ENCODE data around the gene SLC35D1. TPM values are rescaled to one million over a fixed set of nuclear protein-coding genes. Genes with fewer than 3 reads are reported as not detected.

The SLC35D1 gene
- polyA plus RNA-seq, 1 donor (not counting 4 experiments of a cell fraction or from before 2014, with no cell fraction given), result 12.2 TPM

- no peak overlapping the region for H3K9ac ChIP-seq (ENCODE audit: control insufficient read depth, extremely low read depth, insufficient read depth, low read length)
- no peaks in the 10 kb centered on the region for H3K4me1 ChIP-seq (ENCODE audit: control insufficient read depth, extremely low read depth, insufficient read depth, low read length)
- no peaks in the 10 kb centered on the region for H3K79me2 ChIP-seq (ENCODE audit: control insufficient read depth, insufficient read depth, low read length)
- H3K4me3 ChIP-seq (ENCODE audit: control insufficient read depth in 2 of 3, extremely low read depth in 1 of 3, insufficient read depth in 2 of 3, low read depth in 1 of 3, low read length in 3 of 3), result no peak overlapping the region
- FAIRE-seq (no peak), DNase-seq (ENCODE audit: low read depth, low spot score) (no peak)
- H3K4me2 ChIP-seq (ENCODE audit: control insufficient read depth, extremely low read depth, insufficient read depth, low read depth, low read length), result no peak overlapping the region
- no peak overlapping the region for H2AFZ ChIP-seq (ENCODE audit: control insufficient read depth, low read length)
- peaks cover 0 to 4% of the 10 kb centered on the region in 2 experiments for H3K36me3 ChIP-seq (ENCODE audit: control insufficient read depth in 2 of 2, extremely low read depth in 1 of 2, insufficient read depth in 2 of 2, low read length in 2 of 2)
- H3K27me3 ChIP-seq (ENCODE audit: control insufficient read depth, extremely low read depth, insufficient read depth, low read length), result no peaks in the 10 kb centered on the region
- H3K9me1 ChIP-seq (ENCODE audit: control insufficient read depth, extremely low read depth, insufficient read depth, low read length), result no peaks in the 10 kb centered on the region
- no peaks in the 10 kb centered on the region for H4K20me1 ChIP-seq (ENCODE audit: control insufficient read depth, extremely low read depth, insufficient read depth, low read length)
- no peaks in the 10 kb centered on the region for H3K9me3 ChIP-seq (ENCODE audit: control insufficient read depth, low read depth, low read length)
- no peak overlapping the region for H3K27ac ChIP-seq (ENCODE audit: control insufficient read depth, insufficient read depth, low read length)
- TF ChIP-seq, protein P1, sequence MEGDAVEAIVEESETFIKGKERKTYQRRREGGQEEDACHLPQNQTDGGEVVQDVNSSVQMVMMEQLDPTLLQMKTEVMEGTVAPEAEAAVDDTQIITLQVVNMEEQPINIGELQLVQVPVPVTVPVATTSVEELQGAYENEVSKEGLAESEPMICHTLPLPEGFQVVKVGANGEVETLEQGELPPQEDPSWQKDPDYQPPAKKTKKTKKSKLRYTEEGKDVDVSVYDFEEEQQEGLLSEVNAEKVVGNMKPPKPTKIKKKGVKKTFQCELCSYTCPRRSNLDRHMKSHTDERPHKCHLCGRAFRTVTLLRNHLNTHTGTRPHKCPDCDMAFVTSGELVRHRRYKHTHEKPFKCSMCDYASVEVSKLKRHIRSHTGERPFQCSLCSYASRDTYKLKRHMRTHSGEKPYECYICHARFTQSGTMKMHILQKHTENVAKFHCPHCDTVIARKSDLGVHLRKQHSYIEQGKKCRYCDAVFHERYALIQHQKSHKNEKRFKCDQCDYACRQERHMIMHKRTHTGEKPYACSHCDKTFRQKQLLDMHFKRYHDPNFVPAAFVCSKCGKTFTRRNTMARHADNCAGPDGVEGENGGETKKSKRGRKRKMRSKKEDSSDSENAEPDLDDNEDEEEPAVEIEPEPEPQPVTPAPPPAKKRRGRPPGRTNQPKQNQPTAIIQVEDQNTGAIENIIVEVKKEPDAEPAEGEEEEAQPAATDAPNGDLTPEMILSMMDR (optimal IDR thresholded peaks at IDR 0.05 in 1 of 3, IDR thresholded peaks at IDR 0.05 in 1 of 3, conservative IDR thresholded peaks at IDR 0.05 in 1 of 3; ENCODE audit: extremely low read depth in 1 of 3, insufficient read depth in 2 of 3, low read length in 3 of 3), result no peak
- no peak for TF ChIP-seq EZH2 (IDR thresholded peaks at IDR 0.05; ENCODE audit: low read length)
- dilution Hi-C loops (cut with MboI; ENCODE audit: extremely low pct_ligation_motif_present, low sequenced_read_pairs), result no loop called here
These were observed 44.2 kb downstream of the SLC35D1 start for GRCh38 chr1:67009792-67010191.

DNA sequence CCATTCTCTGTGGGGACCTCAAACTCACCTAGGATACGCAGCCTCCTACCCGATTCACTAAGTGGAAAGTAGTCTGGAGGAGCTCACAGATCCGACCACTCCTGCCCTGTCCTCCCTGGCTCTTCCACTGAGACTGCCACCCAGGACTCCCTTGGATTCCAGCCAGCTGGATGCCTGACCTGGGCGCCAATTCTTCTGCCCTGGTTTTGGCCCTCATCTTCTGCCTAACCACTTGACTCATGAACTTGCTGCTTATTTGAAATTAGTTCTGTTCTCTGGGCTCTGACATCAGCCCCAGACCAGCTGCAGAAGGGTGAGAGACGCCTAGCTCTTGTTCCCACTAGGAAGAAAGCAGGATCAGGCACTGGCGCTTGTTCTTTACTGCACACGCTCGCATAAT lies 48.9 kb downstream of the SLC35D1 start:
- no peaks in the 10 kb centered on the region for H4K20me1 ChIP-seq (ENCODE audit: control insufficient read depth, extremely low read depth, insufficient read depth, low read length)
- TF ChIP-seq EZH2 (IDR thresholded peaks at IDR 0.05; ENCODE audit: low read length), result no peak
- TF ChIP-seq, protein P1 (optimal IDR thresholded peaks at IDR 0.05 in 1 of 3, IDR thresholded peaks at IDR 0.05 in 1 of 3, conservative IDR thresholded peaks at IDR 0.05 in 1 of 3; ENCODE audit: extremely low read depth in 1 of 3, insufficient read depth in 2 of 3, low read length in 3 of 3), result no peak
- no peak overlapping the region for H3K27ac ChIP-seq (ENCODE audit: control insufficient read depth, insufficient read depth, low read length)
- FAIRE-seq, result no peak
- no peak overlapping the region for H2AFZ ChIP-seq (ENCODE audit: control insufficient read depth, low read length)
- no peaks in the 10 kb centered on the region for H3K79me2 ChIP-seq (ENCODE audit: control insufficient read depth, insufficient read depth, low read length)
- no peak overlapping the region for H3K4me3 ChIP-seq (ENCODE audit: control insufficient read depth in 2 of 3, extremely low read depth in 1 of 3, insufficient read depth in 2 of 3, low read depth in 1 of 3, low read length in 3 of 3)
- H3K4me1 ChIP-seq (ENCODE audit: control insufficient read depth, extremely low read depth, insufficient read depth, low read length), result no peaks in the 10 kb centered on the region
- dilution Hi-C loops (cut with MboI; ENCODE audit: extremely low pct_ligation_motif_present, low sequenced_read_pairs), result no loop called here
- no peaks in the 10 kb centered on the region for H3K9me3 ChIP-seq (ENCODE audit: control insufficient read depth, low read depth, low read length)
- no peak overlapping the region for H3K9ac ChIP-seq (ENCODE audit: control insufficient read depth, extremely low read depth, insufficient read depth, low read length)
- no peaks in the 10 kb centered on the region for H3K9me1 ChIP-seq (ENCODE audit: control insufficient read depth, extremely low read depth, insufficient read depth, low read length)
- no peak overlapping the region for H3K4me2 ChIP-seq (ENCODE audit: control insufficient read depth, extremely low read depth, insufficient read depth, low read depth, low read length)
- no peaks in the 10 kb centered on the region for H3K27me3 ChIP-seq (ENCODE audit: control insufficient read depth, extremely low read depth, insufficient read depth, low read length)
- DNase-seq (ENCODE audit: low read depth, low spot score), result no peak
- H3K36me3 ChIP-seq (ENCODE audit: control insufficient read depth in 2 of 2, extremely low read depth in 1 of 2, insufficient read depth in 2 of 2, low read length in 2 of 2), result peaks cover 4 to 8% of the 10 kb centered on the region in 2 experiments

Measured in keratinocyte (primary cell).